ELF-1 (cell line): ENCODE data around the gene LAMC1.

Source experiments
- DNase-seq: peaks from one replicate; pipeline ENCODE4 v3.0.0-alpha.2; 2016; ENCODE audit warnings: low read depth, low spot score

LAMC1 gene

DNA sequence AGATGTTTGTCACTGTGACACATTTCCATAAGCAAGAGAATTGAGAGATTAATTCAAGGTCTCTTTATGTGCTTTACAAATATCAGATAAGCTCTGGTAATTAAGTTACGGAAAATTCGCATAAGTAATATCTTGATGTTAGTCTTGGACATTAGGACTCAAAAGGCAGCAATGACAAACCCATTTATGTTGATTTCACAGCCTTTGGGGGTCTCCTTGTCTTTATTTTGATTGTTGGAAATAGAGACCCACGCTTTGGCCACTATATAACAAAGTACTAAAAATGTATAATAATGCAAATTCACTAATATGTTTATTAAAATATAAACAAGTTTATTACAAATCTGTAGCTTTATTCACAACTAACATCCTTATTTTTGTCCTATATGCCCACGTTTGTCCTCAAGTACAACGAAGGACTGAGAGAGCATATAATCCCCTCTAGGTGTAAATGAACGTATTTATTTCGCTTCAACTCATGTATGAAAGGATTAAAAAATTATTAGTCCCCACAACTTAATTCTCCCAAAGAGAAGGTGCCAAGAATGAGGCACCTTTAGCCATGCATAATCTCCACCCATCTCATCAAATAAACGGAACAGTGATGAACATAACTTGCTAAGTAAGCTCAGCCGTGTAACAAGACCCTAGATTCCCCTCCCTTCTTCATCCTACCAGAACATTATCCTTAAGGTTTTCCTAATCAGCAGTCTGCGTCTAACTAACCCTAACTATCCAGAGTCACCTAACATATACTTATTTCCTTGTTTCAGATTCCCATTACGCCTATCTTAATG lies 1.6 kb upstream of the LAMC1 start:
- no peak for DNase-seq

DNA sequence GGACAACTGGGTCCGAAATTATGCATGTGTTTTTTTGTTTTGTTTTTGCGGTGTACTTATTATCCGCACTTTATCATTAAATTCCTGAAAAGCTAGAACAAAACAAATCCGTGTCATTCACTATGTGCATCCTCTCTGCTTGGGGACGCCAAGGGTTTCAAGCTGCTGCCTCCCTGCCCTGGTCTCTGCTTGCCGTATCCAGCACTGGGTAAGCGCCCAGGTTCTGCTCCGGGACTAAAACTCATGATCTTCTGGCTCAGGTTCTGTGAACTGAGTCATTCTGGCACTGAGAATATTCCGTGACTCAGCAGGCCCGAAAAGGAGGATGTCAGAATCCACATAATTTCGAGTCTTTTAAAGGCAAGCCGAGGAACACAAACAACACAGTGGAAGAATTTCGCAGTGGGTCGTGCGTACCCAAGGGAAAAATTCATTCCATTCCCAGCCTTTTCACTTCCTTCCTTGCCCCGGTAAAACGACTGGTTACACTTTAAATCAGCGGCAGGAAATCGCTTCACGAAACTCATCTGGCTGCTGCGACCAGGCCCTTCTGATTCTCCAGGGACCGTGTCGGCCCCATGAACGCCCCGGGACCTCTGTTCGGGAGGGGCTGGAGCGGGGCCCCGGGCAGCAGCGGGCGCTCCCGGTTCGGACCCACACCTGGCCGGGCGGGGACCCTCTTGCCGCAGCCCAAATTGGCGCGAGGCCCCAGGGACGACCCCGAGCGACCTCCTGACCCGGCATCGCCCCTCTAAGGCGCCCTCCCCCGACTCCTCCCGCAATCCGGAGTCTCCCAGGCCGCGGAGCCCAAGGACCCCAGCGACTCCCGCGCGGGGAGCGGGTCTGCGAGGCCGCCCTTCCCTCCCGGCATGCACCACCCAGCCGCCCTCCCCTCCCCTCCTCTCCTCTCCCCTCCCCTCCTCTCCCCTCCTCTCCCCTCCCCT lies 746 bp upstream of the LAMC1 start:
- DNase-seq: peak; percentile 87

DNA sequence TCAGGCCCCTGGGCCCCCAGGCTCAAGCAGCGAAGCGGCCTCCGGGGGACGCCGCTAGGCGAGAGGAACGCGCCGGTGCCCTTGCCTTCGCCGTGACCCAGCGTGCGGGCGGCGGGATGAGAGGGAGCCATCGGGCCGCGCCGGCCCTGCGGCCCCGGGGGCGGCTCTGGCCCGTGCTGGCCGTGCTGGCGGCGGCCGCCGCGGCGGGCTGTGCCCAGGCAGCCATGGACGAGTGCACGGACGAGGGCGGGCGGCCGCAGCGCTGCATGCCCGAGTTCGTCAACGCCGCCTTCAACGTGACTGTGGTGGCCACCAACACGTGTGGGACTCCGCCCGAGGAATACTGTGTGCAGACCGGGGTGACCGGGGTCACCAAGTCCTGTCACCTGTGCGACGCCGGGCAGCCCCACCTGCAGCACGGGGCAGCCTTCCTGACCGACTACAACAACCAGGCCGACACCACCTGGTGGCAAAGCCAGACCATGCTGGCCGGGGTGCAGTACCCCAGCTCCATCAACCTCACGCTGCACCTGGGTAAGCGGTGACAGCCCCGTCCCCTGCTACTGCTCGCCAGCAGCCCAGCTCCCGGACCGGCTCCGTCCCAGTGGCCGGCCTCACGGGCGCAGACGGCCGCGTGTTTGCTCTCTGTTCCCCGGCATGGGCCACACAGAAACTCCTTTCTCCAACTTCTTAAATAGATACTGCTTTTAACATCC lies 539 bp downstream of the LAMC1 start:
- peak; percentile 88 for DNase-seq

DNA sequence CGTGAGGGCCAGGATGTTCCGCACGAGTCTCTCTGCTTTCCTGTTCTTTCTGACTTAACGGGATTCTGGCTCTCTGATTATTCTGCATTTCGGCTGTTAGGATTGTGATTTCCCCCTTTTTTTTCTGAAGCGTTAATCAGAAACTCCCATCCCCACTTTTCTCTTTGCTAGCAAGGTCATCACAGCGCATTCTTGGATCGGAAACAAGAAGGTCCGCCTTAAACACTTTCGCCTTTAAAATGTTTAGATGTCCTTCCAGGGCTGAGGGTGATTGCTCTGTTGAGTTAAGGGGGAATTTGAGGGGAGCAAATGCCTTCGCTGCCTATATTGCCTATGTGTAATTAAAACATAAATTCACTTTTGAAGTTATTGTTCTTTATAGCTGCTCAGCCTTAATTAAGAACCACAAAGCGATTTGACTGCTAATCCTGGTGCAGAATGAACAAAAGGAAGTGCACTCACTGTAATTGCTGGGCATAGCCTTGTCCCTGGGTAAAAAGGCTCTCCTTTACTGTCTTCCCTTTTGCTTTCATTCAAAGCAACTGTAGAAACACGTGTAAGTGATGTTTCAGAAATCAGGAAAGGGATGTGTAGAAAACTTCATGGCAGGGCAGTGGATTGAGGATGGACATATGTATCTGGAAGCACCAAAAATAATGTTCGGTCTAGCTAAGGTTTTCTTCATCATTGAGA lies 1.2 kb downstream of the LAMC1 start:
- DNase-seq: no peak

DNA sequence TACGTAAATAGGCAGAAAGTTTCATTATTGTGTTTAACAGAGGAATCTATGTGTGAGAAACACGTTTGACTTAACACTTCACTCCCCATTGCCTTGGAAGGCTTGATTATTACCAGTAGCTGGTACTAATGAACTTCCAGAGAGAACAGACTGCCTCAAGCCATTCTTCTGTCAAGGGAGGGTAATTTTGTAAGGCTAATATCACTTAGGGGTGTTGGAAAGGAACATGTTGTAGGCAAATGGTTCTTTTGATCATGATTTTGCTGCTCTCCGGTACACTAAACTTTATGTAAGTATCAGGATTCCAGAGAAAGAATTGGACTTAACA lies 1.8 kb downstream of the LAMC1 start:
- no peak for DNase-seq

DNA sequence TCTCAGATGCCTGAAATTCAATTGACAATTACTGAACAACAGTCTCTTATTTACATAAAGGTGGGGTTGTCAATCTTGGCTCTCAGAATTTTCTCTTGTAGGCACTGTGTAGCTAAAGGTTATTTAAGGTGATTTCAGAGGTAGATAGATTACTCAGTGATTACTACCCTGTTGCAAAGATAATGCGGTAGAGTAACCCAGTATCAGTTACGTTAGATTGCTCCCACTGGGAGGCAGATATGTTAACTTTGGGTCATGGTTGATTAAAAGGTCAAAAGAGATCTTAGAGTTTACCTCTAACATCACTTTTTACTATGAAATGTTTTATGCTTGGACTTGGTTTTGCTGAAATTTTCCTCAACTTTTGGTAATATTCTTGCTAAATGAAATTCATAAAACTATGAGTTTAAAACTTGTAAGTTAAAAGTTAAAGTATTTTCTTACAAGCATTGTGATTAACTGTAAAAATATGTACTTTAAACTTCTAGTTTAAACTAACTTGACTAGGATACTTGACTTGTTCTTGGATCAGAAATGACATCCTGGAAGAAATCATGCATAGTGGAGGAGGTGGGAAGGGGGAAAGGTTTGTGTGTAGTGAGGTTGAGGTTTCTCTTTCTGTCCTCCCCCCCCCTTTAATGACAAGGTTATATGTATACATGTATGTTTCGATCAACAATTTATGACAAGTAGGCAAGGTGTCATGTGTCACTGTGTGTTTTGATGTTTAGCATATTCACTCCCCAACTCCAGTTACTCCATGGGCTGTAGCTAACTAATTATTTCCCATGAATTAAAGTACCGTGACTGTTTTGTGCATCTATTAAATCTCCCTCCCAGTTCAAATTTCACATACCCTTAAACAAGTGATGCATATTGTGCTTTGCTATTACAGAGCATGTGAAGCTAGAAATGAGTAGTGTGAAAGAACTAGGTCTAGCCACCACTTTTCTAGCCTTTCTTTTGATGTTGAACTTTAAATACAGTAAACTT lies 2.9 kb downstream of the LAMC1 start:
- no peak for DNase-seq

DNA sequence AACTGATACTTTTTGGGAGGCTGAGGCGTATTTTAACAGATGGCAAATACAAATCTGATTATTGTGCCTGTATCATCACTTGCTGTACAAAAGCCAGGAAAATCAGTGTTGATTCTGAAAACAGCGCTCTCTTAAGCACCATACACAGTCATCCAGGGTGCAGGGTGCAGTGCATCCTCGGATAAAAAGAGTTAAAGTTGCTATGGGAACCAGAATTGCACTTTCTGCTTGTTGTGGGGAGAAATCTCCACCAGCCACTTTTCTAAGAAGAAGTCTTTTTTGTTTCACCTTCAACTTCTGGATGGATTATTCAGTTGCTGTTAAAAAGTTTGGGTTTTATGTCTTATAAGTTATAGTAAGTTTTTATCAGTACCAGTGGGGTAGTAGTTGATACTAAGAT lies 3.8 kb downstream of the LAMC1 start:
- no peak for DNase-seq

DNA sequence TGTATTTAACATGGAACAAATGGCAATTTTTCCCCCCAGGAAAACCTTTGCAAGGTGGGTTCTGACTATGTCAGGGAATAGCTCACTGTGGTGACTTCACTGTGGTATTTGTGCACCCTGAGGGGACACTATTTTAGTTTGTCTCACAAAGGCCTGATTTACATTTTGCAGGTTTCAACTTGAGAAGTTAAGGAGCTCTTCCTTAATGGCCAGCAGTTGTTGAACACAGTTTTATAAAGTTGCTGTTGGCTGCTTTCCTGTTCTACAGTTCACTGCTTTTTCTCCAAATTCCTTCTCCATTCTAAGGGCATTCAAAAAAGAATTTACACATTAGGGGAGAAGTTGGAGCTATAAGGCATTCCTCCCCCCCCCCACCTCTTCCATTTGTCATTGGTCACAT lies 4.6 kb downstream of the LAMC1 start:
- peak; percentile 40 for DNase-seq

DNA sequence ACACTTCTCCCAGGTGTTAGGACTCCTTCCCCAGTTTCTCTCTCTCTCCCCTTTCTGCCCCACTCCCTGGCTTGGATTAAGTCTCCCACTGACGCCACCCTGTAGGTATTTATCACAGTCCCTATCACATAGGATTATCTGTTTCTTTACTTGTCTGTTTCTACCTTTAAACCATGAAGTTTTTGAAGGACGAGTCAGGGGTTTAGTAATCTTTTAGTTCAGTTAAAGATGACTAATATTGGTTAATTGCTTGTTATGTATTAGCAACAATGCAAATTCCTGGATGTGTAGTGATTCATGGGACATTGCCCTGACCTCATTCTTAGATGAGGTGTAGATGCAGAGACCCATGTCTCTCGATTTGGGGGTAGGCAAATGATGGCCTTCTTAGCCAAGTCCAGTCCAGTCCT lies 6.4 kb downstream of the LAMC1 start:
- no peak for DNase-seq

DNA sequence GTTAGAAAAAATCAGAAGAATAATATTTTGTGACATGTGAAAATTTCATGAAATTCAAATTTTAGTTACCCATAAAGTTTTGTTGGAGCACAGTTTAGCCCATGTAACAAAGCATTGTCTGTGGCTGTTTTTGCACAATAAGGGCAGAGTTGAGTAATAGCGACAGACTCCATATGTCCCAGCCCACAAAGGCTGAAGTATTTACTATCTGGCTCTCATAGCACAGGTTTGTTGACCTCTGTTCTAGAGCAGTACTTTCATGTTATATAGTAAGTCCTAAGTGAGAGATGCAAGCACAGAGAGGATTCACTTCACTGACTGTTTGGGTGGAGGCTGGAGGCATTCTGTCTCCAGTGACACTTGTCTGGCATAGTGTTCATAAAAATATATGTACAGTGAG lies 6.8 kb downstream of the LAMC1 start:
- DNase-seq: no peak

DNA sequence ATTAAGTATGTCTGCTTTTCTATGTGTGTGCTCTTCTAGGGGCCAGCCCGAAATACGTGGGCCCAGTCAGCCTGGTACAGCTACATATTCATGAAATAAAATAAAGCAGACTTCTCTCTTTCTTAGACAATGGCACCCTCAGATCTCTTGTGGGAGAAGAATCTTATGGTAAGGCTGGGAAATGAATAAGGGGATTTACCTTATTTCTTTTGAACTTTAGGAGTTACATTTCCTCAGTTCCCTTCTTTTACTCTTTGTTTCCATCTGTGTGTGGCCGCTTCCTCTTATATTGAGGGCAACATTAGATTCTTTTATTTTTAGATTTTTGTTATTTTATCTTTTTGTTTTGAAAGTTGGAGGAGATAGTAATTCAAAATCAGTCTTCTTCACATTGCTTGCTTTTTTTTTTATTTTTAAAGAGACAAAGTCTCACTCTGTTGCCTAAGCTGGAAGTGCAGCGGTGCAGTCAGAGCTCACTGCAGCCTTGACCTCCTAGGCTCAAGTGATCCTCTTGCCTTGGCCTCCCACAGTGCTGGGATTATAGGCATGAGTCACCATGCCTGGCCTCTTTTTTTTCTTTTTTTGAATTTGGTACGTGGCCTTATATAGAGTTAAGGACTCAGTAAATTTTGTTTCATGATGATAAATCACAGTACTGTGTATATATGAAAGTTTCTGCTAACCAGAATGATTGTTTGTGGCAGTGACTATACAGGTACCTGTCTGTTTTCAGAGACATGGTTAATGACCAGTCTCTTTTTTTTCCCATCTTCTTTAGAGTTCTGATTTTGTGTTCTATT lies 9.1 kb downstream of the LAMC1 start:
- DNase-seq: no peak

DNA sequence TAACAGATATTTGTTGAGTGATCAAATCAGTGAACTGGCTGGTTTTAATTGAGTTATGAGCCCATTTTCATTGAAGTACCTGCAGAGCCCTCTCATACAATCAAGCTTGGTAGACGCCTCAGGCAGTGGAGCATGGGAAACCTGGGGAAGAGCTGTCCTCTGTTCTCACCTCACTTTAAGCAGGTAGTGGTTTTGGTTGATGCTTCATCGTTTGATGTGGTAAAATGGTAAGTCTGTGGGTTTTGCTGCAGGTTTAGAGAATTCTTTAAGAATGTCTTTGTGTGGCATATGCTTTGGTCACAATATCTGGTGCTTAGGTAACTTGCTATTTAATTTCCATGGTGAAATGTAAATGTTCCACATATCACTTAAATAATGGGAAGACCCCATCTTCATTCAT lies 10.0 kb downstream of the LAMC1 start:
- no peak for DNase-seq

DNA sequence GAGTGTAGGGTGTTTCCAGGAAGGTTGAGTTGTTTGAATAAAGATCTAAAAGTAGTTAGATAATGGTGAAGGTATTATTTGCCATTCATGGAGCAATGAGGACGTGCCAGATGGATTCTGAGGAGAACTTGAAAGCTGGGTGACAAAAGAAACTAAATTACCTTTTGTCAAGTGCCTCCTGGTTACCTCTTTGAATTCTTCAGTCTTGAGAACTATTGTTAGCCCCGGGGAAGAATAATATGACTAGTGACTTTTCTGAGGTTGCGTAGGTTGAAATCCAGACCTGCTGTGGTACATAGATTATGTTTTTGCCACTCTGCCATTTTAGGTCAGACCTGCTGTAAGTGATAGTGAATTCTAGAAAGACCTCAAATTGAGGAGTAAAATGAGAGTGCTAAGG lies 11.5 kb downstream of the LAMC1 start:
- no peak for DNase-seq

DNA sequence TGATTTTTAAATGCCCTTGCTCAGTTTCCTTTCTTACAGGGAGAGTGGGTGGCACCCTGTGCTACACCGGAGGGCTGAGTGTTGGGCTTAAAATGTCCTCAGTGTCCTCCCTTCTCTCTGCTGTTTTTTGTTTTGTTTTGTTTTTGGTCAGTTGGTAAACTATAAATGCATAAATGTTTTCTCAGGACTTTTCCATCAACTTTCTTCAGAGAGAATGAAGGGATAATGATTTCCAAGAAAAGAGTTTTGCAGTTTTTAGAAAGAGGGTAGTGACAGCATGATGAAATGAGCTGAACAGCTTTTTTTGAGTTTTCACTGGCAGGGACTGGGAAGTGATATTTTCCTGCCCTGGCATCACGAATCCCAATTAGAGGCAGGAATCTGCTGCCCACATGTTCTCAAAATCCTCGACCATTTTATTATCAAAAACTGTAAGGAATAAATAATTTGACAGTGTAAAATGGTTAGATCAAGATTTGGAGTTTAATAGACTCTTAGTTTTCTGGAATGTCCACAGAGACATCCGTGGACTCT lies 15.2 kb downstream of the LAMC1 start:
- no peak for DNase-seq

DNA sequence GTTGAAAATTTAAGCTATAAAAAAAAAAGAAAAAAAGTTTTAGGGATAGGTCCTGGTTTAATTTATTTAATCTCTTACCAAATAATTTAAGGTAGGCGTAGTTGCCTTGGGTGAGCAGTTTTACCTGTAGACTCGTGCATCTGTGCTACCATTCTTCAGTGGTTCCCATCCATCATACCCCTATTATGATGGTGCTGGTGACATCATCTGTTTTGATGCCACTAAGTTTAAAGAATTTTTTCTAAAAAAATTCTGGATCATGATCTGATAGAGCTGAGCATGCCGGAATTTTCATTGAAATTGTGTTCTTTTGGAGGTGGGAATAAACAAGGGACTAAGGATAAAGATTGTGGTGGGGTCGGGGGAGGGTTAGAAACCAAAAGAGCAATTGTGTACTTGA lies 15.7 kb downstream of the LAMC1 start:
- DNase-seq: no peak

DNA sequence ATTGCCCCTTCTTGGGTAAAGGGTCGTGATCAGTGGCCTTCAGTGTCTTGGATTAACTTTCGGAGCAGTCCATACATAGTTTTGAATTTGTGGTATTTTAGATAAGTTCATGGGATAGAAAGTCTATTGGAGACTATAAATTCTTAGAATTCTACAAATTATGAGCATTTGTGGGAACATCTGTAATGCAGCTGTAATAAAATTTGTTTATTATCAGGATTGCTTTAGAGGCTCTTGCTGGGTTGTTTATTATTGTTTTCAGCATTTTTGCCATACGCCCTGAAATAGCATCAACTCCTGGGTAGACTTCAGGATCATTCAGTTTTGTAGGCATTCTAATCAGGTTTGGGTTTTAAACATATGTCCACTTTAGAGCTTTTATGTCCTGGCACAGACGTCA lies 16.1 kb downstream of the LAMC1 start:
- DNase-seq: no peak

DNA sequence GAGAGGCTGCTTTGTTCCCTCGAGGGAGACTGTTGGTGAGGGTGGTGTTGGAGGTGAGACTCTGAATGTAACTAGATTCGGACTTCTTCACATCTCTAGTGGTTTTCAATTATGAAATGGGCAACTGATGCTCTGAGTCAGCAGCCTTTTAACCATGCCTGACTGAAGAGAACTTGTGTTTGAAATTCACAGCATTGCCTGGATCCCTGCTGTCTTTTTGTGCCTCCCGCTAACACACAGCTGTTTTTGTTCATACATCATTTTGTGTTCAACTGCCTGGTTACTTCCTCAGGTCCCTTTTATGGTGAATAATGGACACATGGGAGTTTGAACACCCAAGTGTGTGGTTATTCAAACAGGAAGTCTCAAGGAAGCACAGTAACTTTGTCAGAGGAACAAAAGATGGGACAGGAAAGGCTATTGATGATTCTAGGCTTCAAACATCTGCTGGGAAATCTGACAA lies 16.8 kb downstream of the LAMC1 start:
- DNase-seq: no peak

DNA sequence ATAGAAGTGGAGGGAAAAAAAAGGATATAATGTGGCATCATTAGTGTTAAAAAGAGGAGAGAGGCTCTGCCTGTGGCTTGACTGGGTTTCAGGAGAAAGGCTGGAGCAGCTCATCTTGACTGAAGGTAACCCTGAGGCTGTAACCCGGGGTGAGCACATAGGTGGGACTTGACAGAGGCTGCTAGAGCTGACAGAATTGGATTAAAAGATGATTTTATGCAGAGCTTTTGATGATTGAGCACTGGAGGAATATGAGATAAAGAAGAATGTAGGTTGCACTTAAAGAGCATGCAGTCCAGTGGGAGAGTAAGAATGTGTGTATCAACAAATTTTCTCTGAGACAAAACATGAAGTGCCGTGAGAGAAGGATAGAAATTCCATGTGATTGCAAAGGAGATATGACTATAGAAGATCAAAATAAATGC lies 17.3 kb downstream of the LAMC1 start:
- DNase-seq: no peak

DNA sequence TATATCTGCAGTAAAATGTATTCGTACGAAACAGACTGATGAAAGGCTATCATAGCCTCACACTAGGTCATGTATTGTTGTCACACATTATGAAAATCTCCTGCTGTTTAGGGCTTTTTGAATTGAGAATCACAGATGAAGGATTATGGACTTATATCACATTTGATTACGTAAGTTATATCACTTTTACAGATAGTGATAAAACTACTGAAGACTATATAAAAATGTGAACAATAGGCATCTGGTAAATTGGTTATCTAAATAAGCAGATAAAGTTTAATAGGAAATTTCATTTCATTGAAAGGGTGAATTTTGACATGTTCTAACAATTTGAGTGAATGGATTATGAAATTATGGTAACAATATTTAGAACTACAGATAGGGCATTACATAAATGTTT lies 20.0 kb downstream of the LAMC1 start:
- DNase-seq: no peak
